ENCODE results near the gene SPEN. TPM values are rescaled to one million over a fixed set of nuclear protein-coding genes. Genes with fewer than 3 reads are reported as not detected.
A peak's percentile ranks its signal among the peaks of the same experiment; 100 is the strongest.

Gene SPEN
- total and polyA plus RNA-seq, 2 of the 4 experiments (the other 2 are of a cell fraction), result 7.6 to 15.8 TPM

GRCh38 chr1:15833842-15834405 is 13.6 kb upstream of the SPEN start:
- Histone ChIP-seq H3K9me3 (ENCODE audit: control insufficient read depth, insufficient read depth, low read length) (no peaks in the 10 kb centered on the region), H4K20me1 (ENCODE audit: insufficient read depth, low read length) (no peaks in the 10 kb centered on the region), H3K79me1 (ENCODE audit: low read depth in 1 of 2, low read length in 2 of 2) (peaks cover 5 to 24% of the 10 kb centered on the region in 2 experiments; a peak in 3 of 4 replicates), H2BK15ac (ENCODE audit: low read depth, low read length) (no peak overlapping the region), H3K9me1 (ENCODE audit: insufficient read depth, low read length) (no peaks in the 10 kb centered on the region; the same call in 1 of the 2 replicates), H3K4me3 (ENCODE audit: insufficient read depth, low read depth, low read length) (peak overlapping the region; percentile 68), H2AK9ac (replicated peaks; ENCODE audit: low read depth, low read length, poor library complexity) (no peak overlapping the region), H2BK5ac (ENCODE audit: low read depth, low read length, poor library complexity, severe bottlenecking) (peak overlapping the region; percentile 61), H2BK120ac (ENCODE audit: low read depth, low read length) (no peak overlapping the region), H4K5ac (ENCODE audit: low read depth, low read length) (no peak overlapping the region), H3K14ac (replicated peaks; ENCODE audit: low read depth, low read length) (no peak overlapping the region; the same call in 1 of the 2 replicates), H2BK20ac (ENCODE audit: low read depth, low read length) (no peak overlapping the region), H2AK5ac (ENCODE audit: low read depth, low read length) (no peak overlapping the region), H4K91ac (ENCODE audit: insufficient read depth, low read depth, low read length) (no peak overlapping the region), H3K27ac (ENCODE audit: insufficient read depth, low read length) (peak overlapping the region; percentile 28; the same call in 1 of the 2 replicates), H3K4me1 (ENCODE audit: control insufficient read depth, insufficient read depth, low read length) (peaks cover 2% of the 10 kb centered on the region; the same call in 1 of the 2 replicates), H3K27me3 (ENCODE audit: control insufficient read depth, insufficient read depth, low read length) (no peaks in the 10 kb centered on the region), H2AFZ (replicated peaks; ENCODE audit: low read length, poor library complexity) (peak overlapping the region; percentile 98), H3K18ac (ENCODE audit: low read depth, low read length) (no peak overlapping the region), H3K36me3 (ENCODE audit: control insufficient read depth, insufficient read depth, low read length) (no peaks in the 10 kb centered on the region), H3K23ac (ENCODE audit: low read depth, low read length) (no peak overlapping the region), H3K4ac (ENCODE audit: low read depth, low read length) (no peak overlapping the region), H3K56ac (ENCODE audit: extremely low read depth, insufficient read depth, low read length) (peak overlapping the region; percentile 68; the same call in 1 of the 2 replicates), H4K8ac (ENCODE audit: low read depth in 2 of 2, low read length in 2 of 2) (peak overlapping the region; percentile 2 to 67; a peak in 3 of 4 replicates), H3K4me2 (ENCODE audit: low read depth, low read length) (peak overlapping the region; percentile 69), H3K9ac (ENCODE audit: low read depth, low read length) (peak overlapping the region; percentile 81)
- ChIA-PET POLR2A (ENCODE audit: unreplicated experiment) (interaction anchor here (0.6 to 0.9 kb wide), 2 partner anchors 89 to 97 kb away, joined by 5 to 21 read pairs; no protein-coding TSS in a partner anchor), CTCF (interaction anchor here (0.6 to 1.3 kb wide), 2 partner anchors 19 to 27 kb away, joined by 3 to 6 read pairs; no protein-coding TSS in a partner anchor)
- BruUV-seq (replicated peaks), result no TSS peak
- 0% methylated on average over 3 of the region's 10 CpGs; no CpG with 5 or more reads in 1 of the 2 experiments for WGBS, 2 experiments (ENCODE audit: extremely low coverage in 2 of 2, insufficient read length in 1 of 2)
- no peak for DNase-seq
- intact Hi-C loops (cut with micrococcal nuclease) (loop anchor here (2.0 kb wide), 1 partner anchor 35 kb away; no protein-coding TSS in a partner anchor), dilution Hi-C loops (cut with HindIII; ENCODE audit: low sequenced_read_pairs, unreplicated experiment) (no loop called here), in situ Hi-C loops (cut with MboI; ENCODE audit: low sequenced_read_pairs) (no loop called here)
- ATAC-seq (ENCODE audit: low read depth), result peak; percentile 35; the same call in 1 of the 2 replicates
- TF ChIP-seq MAFK (IDR thresholded peaks at IDR 0.05; ENCODE audit: low read depth, low read length) (no peak), CEBPB (IDR thresholded peaks at IDR 0.05; ENCODE audit: low read depth, low read length) (peak; percentile 47; the same call in 1 of the 2 replicates)
